Mucosa of descending colon (tissue), 3 donors: ENCODE measurements around the gene EPDR1. TPM values are rescaled to one million over a fixed set of nuclear protein-coding genes. Genes with fewer than 3 reads are reported as not detected.
A peak's percentile ranks its signal among the peaks of the same experiment; 100 is the strongest.

Experiments used
- ATAC-seq: fragments of 200-7000 bp; cut with Tn5 transposase; one replicate; pipeline ENCODE4 v1.9.1; 2020; ENCODE audit warnings: mild to moderate bottlenecking, moderate library complexity
- DNase-seq, 3 donors: peaks; one replicate each; pipeline ENCODE4 v3.0.0-alpha.2; 2020
- H3K36me3 ChIP-seq: fragments of 200-600 bp; one replicate; pipeline ENCODE4 v1.8.0; 2021; ENCODE audit warnings: low read depth, mild to moderate bottlenecking
- H3K4me1 ChIP-seq: fragments of 200-600 bp; one replicate; pipeline ENCODE4 v1.8.0; 2021; ENCODE audit warnings: low read depth, mild to moderate bottlenecking
- H3K4me3 ChIP-seq: fragments of 200-600 bp; one replicate; pipeline ENCODE4 v1.8.0; 2021; ENCODE audit warnings: mild to moderate bottlenecking
- H3K9me3 ChIP-seq: fragments of 200-600 bp; one replicate; pipeline ENCODE4 v1.8.0; 2021; ENCODE audit warnings: mild to moderate bottlenecking
- intact Hi-C, 2 donors: fragments of 100-400 bp; cut with DNase I in 1 of 2; cut with micrococcal nuclease in 1 of 2; formaldehyde crosslinking; loops; one replicate each; pipeline versions ENCODE4 v1.11.0 to v1.11.1; 2022; cut with DNase I, micrococcal nuclease
- total RNA-seq, 3 donors: library from RNA; stranded (reverse); fragmentation: NEBNext Ultra II Directional in 2 of 3; extraction: Animal tissue kit (Norgen Biotek cat#: 25700) in 2 of 3; gene quantifications; one replicate each; pipeline versions ENCODE4 v1.2.1 to v1.2.4, GENCODE V29; 2021 to 2023
- TF ChIP-seq, protein P1 (sequence below): fragments of 200-600 bp; IDR thresholded peaks from one replicate; pipeline ENCODE4 v1.8.0; 2022; ENCODE audit warnings: antibody characterized with exemption, mild to moderate bottlenecking
- donor health status: DM: no; HTN: no; CAD: no; lungs with moderate emphysema.
- donor health status: DM: no; HTN: no; CAD: no.
- donor health status: DM: no; HTN: yes; CAD: no.

EPDR1 gene
- total RNA-seq, 3 donors from 2014 or later, result 9.6 to 25.8 (median 13.6) TPM

DNA sequence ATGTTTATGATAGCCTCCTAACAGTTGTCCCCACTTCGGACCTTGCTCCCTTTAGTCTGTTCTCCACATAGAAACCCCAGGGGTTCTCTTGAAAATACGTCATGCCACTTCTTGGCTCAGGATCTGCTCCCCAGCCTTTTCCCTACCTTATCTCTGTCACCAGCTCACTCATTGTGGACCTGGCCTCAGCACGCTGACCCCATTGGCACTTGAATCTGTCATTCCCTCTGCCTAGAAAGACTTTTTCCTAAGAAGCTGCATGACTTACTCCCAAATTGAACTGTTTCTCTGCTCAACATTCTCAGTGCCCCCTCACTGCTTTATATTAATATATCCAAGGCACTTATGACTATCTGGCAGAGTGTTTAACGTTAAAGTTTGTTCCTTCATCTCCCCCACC lies 8.4 kb downstream of the EPDR1 start:
- Histone ChIP-seq H3K4me1 (no peaks in the 10 kb centered on the region), H3K36me3 (no peaks in the 10 kb centered on the region), H3K4me3 (no peak overlapping the region), H3K9me3 (peaks cover 11% of the 10 kb centered on the region)
- intact Hi-C loops, result no loop called here
- no peak for ATAC-seq
- TF ChIP-seq, protein P1, sequence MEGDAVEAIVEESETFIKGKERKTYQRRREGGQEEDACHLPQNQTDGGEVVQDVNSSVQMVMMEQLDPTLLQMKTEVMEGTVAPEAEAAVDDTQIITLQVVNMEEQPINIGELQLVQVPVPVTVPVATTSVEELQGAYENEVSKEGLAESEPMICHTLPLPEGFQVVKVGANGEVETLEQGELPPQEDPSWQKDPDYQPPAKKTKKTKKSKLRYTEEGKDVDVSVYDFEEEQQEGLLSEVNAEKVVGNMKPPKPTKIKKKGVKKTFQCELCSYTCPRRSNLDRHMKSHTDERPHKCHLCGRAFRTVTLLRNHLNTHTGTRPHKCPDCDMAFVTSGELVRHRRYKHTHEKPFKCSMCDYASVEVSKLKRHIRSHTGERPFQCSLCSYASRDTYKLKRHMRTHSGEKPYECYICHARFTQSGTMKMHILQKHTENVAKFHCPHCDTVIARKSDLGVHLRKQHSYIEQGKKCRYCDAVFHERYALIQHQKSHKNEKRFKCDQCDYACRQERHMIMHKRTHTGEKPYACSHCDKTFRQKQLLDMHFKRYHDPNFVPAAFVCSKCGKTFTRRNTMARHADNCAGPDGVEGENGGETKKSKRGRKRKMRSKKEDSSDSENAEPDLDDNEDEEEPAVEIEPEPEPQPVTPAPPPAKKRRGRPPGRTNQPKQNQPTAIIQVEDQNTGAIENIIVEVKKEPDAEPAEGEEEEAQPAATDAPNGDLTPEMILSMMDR, result no peak
- no peak for DNase-seq

DNA sequence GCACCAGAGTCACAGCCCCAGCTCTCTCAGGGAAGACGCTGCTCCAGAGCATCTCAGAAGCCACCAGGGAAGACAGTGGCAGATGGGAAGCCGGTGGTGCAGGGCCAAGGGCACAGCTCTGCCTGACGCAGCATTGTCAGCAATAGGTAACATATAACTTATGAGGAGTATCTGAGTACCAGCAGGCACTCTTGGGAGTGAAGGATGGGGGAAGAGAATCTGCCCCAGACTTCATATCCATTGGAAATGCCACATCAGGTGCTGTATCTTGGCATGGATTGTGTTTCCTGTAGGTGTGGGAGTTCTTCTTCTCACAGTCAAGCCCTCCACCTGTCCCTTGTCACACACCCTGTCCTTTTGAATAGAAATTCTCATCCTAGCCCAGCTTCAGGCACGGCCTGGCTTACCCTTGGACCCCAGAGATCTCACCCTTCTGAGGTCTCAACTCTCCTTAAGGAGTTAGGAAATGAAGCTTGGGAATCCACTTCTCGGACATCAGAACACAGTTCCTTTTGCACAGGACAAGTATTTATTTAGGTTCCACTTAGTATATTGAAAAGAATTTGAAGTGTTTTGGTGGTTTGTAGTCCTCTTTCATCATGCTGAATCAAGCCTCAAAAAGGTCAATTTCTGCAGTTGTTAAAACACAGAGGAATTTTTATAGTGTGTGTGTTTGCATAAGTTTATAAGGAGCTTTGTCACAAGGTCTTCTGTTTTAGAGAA lies 9.9 kb downstream of the EPDR1 start:
- H3K4me3 ChIP-seq, result no peak overlapping the region
- ATAC-seq (peak; percentile 26), DNase-seq (no peak)
- TF ChIP-seq, protein P1, result no peak
- H3K36me3 ChIP-seq, result no peaks in the 10 kb centered on the region
- peaks cover 8% of the 10 kb centered on the region for H3K9me3 ChIP-seq
- no peaks in the 10 kb centered on the region for H3K4me1 ChIP-seq
- intact Hi-C loops, result no loop called here

DNA sequence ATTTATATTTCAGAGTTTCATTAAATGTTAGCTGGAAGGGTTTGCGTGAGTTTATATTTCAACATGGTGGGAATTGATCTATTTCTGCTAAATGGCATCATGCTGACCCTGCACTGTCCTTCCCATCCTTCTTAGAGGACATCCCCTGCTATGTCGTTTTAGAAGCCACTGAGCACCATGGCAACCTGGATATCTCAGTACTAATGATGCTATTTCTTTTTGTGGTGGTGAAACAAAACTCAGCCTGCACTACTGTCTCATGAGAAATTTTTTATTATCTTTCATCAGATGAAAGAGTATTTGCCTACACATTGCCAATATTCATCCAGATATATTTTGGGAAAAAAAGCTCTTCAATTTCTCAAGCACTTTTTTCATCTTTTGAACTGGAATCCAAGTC lies 12.1 kb downstream of the EPDR1 start:
- Histone ChIP-seq H3K4me3 (no peak overlapping the region), H3K9me3 (peaks cover 6% of the 10 kb centered on the region), H3K4me1 (no peaks in the 10 kb centered on the region), H3K36me3 (no peaks in the 10 kb centered on the region)
- intact Hi-C loops, result no loop called here
- ATAC-seq (no peak), DNase-seq (no peak)
- TF ChIP-seq, protein P1, result no peak

DNA sequence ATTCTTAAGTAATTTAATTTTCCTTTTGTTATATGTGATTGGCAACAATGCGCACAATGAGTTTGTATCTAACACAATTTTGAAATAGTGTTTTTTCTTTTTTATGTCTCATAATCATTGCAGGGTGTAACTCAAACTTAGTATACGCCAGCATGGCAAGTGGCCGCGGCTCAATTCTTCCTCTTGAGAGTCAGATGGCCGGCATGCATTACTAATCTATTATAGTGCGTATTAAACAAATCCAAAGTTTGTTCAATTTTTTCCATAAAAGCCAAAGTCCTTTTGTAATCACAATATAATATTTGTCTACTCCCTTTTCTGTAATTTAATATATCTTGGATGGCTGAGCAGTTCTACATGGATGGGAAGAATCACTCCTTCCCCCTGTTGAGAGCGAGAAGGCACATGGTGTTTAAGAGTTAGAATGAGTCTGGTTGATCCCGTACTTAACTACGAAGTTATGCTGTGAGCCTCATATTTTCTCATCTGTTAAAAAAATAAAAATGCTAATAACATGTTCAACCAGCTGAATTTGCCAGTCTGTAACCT lies 12.7 kb downstream of the EPDR1 start:
- Histone ChIP-seq H3K36me3 (no peaks in the 10 kb centered on the region), H3K4me1 (no peaks in the 10 kb centered on the region), H3K4me3 (no peak overlapping the region), H3K9me3 (peaks cover 6% of the 10 kb centered on the region)
- DNase-seq (no peak), ATAC-seq (no peak)
- intact Hi-C loops, result no loop called here
- TF ChIP-seq, protein P1, result no peak

DNA sequence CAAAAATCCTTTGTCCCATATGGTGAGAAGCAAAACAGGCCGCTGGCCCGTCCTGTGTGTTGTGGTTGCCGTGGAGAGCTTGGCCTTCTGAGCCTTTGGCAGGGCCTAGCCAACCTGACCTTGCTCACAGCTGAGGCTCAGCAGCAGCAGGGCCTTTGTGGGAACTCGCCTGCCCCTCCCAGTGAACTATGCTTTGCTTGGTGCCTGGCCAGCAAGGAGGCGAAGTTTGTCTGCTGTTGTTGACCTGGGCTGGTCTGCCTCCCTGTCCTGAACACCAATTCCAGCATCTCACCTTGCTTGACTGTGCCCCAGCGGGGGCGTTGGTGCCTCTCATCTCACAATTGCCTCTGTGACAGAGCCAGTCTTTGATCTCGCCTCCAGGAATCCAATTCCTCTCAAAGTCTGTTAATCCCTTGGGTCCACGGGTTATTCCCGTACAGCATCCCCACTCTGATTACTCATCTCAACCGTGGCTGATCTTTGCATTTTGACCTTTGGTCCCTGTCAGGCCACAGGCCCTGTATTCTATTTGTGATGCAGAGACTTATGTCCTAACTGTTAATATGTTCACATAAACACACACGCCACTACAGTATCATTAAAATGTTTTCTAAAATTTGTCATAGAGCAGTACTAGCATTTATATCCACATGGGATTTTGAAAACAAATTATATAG lies 22.6 kb downstream of the EPDR1 start:
- TF ChIP-seq, protein P1, result no peak
- ATAC-seq, result peak; percentile 98
- Histone ChIP-seq H3K9me3 (no peaks in the 10 kb centered on the region), H3K4me3 (no peak overlapping the region), H3K4me1 (peaks cover 6% of the 10 kb centered on the region), H3K36me3 (no peaks in the 10 kb centered on the region)
- DNase-seq, result peak; percentile 85 to 86 (median 86)
- intact Hi-C loops, result no loop called here
